NCI-H146 (cell line): ENCODE measurements around the gene KRT76.
"Not testable (repeated sequence)": the region's sequence is repeated elsewhere in the genome, so short reads cannot be mapped to it uniquely, and the experiment has no call there.

ENCODE experiments used
- DNase-seq: peaks from one replicate; lab custom pipeline; 2025; lab: John Stamatoyannopoulos, UW

KRT76 gene

DNA sequence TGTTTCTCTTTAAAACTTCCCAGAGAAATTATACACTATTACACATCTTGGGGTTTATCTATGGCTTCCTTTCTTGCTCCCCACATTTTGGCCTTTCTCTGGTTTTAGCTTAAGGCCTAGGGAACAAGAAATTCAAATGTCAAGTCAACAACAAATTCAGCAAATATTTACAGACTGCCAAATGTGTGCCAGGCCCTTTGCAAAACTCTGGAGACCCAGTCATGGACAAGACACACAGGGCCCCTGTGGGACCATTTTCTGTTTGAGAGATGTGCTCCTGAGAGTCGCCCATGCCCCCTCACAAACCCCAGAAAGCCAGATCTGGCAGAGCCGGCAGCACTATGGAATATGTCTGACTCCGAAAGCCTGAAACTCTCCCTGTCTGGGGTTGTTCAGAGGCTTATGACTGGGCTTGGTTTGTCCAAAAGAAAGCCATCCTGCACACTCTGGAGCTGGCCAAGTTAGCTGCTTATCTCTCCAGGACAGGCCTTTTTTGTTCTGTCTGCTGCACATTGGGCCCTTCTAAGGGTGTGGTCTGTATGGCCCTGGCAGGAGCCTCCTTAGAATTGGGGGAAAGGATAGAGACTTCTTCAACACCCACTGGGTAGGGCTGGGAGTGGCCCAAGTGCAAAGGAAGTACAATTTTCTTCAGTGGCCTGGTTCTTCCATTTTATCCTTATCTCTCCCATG lies 19.8 kb upstream of the KRT76 start:
- DNase-seq: no peak

DNA sequence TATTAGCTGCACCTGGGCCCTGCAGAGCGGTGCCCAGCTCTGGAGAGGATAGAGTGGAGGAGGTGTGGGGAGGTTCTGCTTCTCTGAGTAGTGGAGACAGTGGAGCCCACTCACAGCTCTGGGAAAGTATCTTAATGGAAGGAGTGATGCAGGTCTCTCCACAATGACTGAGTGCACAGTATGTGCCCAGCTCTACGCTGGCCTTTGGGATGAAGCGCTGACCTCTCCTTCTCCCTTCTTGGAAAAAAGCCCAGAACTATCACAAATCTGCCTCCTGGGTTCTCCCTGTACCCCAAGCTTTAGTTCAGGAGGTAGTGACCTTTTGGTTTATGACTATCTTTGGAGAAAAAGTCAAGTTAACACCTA lies 19.3 kb upstream of the KRT76 start:
- no peak for DNase-seq

DNA sequence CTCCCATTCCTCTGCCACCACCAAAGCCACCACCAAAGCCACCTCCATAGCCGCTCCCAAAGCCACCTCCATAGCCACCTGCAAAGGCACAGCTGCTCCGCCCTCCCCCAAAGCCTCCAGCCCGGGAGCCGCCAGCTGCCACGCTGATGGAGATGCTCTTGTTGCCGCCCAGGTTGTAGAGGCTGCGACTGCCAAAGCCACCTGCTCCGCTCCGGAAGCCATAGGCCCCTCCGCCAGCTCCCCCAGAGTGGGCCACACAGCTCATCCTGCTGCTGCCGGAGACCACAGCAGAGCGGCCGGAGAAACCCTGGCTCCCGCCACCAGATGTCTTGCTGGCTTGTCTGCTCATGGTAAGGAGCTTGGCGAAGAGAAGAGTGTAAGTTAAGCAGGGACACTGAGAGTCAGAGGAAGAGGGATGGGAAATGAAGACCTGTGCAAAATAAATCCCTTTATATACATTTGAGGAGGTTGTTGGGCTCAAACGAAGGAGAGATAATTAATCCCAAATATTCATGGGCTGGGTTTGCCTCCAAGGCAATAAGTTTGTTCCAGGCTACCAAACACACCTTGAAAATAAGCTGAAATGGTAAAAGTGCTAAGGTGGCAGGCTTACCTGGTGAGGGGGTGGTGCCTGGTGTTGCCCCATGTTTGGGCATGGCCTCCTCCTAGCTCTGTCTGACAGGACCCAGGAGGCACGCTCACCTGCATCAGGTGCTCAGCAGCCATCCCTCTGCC lies 18.7 kb upstream of the KRT76 start, which contains the start of gene KRT3:
KRT3 (minus strand) TSS at position 424 of the 735 bp plus-strand sequence; CDS start at position 349, 75 bp downstream.
- peak; percentile 31 for DNase-seq

GRCh38 chr12:52795332-52795674 lies 18.2 kb upstream of the KRT76 start:
- not testable (repeated sequence) for DNase-seq

DNA sequence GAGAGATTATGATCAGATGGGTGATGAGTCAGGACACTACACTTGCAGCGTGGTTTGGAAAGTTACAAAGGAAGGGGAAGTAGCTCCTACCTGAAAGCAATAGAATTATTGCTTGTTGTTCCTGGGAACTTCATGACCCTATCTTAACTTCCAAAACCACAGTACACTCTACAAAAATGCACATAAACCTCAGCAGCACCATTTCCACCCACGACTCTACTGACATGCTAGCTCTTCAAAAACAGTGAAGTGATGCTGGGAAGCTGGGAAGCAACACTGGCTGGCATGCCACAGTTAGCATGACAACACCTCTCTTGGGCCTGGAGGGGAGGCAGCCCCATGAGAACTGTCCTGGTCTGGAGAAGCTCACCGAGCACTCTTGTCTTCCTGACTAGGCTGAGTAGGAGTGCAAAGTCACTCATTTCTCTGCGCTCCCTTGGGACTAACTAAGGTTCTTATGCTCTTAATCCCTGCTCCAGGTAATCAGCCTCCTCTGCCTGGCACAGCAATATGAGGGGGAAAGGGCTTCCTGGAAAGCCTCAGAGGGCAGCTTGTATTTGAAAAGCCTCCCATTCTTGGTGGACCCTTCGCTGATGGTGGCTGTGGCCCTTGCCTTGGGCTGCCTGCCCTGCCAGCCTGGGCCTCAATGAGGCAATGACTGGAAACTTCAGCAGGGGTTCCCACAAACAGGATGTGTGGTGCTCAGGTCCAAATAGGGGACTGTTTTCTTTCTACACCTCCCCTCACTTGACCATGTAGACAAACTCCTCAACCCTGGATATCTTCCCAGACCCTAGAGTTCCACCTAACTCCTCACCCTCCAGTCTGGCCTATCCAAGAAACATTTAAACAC lies 17.6 kb upstream of the KRT76 start:
- no peak for DNase-seq

DNA sequence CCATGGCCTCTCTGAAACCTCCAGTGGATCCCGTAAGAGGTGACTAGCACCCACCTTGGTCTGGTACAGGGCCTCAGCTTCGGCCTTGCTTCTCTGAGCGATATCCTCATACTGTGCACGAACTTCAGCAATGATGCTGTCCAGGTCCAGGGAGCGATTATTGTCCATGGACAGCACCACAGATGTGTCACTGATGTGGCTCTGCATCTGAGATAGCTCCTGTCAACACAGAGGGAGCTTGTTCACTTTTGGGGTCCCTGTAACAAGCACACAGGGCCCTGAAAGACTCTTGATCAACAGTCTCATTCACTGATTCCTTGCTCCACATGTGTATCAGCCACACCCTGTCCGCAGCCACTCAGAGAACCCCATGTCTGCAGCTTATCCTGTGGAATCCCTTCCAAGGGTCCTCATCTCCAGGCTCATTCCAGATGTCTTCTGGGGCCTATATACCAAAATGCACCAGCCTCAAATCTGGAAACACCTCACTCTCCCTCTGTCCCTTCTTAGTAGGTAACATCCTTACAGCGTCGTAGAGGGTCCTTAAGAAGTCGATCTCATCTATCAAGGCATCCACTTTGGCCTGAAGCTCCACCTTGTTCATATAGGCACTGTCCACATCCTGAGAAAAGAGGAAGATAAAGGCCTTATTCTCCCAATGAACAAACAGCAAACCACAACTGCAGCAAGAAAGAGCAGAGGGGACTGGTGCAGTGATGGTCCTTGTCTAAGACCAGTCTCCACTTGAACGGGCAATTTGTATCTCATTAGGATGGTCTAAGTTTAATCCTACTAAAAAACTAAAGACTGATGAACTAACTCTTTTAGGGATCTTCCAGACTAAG lies 15.3 kb upstream of the KRT76 start:
- no peak for DNase-seq

GRCh38 chr12:52791271-52792184 lies 14.4 kb upstream of the KRT76 start:
- DNase-seq: no peak

GRCh38 chr12:52790427-52791270 lies 13.5 kb upstream of the KRT76 start:
- no peak for DNase-seq

DNA sequence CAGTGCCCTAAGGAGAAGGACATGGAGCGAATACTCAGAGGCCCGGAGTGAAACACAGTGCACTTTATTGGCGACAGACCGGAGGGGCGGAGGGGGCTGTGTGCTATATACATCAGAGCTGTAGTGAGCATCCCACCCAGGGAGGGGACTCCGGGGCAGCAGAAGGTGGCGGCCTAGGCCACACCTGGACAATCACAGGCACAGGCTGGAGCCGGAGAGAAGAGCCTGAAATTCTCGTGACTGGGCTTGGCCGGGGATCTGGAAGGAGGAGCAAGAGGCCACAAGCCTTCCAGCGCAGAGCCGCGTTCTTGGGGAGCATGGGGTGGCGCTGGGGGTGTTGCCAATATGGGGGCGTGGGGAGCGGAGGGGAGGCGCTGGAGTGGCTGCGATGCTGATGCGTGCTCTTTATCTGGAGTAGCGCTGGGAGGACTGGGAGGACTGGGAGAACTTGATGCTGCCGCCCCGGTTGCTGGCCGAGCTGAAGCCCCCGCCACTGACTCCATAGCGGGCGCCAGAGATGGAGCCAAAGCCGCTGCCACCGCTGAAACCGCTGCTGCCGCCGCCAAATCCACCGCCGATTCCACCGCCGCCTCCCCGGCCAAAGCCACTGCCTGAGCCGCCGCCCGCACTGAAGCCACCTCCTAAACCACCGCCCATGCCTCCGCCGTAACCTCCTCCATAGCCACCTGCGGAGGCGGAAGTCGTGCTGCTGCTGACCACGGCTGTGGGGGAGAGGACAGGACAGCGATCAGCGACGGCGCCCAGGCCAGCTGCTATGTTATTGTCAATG lies 12.7 kb upstream of the KRT76 start:
- no peak for DNase-seq

DNA sequence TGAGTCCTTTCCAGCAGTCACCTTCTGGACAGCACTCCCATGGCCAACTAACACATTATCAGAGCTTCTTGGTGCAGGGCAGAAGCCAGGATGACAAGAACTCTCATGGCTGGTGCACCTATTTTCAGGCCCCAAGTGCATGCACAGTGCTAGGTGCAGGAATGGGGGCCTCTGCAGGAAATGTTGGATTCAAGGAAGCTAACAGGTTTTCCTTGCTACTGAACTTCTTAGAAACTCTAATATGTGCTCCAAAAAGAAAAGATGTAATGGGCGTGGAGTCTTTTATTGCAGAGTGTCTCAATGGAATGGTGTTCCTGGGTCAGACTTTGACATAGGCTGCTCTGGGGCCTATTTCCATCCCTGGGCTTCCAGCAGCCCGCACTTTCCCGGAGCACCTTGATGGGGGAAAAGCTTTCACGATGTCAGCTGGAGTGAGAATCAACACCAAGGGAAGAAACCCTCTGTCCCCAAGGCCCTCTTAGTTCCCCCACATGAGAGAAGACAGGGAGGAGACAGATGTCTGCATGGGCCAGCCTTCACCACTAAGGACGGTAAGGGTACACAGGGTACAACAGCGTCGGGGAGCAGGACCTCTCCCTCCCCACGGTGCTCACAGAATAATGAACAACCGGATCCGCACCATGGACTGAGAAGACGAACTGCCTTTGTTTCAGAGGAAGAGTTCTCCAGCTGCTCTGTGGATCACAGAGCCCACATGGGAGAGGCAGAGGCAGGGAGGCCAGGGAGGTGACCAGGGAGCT lies 11.9 kb upstream of the KRT76 start:
- DNase-seq: no peak

DNA sequence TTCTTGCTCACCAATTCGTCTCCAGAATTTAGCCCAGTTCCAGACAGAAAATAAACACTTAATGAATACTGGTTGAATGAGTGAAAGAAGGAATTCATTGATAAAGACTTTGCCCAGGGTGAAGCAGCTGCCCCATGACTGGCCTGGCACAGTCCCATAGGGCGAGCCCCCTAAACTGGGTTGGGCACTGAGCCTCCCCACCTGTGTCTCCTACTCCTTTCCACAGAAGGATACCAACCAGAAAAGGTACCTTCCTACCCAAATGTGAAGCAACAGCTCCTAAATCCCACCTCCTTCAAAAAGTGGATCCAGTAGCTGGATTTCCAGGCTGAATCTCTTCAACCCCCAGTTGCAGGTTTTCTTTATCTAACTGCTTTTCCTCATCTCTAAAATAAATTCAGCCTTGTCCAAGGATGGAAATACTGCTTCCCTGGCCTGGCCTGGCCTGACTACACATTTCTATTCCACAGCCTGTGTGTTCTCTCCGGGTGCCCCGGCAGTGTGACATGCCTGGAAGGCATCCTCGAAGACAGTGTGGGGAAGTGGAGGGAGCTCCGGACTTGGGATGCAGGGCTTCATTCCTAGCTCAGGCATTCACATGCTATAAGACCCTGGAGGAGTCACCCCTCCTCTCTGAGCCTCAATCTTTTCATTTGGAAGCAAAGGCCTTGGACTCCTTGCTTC lies 11.2 kb upstream of the KRT76 start:
- DNase-seq: no peak

DNA sequence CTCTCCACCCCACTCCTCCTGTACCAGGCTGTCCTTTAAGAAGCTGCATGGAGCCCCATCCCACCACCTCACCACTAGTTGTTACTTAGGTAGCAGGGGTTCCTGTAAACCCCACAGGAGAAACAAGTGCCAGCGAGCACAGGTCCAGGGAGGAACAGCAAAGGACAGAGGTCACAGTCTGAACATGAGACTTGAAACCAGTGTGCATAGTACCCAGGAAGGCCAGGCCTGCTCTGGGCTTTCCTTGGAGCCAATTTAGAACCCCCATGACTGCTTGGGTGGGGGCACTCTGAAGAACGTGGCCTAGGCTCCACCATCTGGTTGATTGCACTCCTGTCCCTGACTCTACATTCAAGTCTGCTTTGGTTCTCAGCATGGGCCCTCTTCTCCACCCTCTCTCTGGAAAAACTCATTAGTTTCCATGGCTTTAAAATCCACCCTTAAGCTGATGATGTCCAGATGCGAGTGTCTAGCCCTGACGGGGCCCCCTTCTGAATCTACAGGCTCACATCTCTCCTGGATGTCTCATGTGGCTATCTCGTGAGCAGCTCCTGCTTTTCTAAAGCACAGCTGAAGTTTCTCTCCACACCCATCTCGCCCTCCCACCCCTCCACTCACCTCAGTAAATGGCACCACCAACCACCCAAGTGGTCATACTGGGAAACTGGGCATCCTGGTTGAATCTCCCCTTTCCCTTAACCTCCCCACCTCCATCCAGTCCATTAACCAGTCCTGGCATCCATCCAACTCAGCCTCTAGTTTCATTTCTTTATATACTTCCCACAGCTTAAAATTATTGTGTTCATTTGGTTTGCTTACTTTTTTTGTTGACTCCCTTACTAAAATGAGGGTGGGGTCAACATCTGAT lies 10.4 kb upstream of the KRT76 start:
- DNase-seq: no peak

DNA sequence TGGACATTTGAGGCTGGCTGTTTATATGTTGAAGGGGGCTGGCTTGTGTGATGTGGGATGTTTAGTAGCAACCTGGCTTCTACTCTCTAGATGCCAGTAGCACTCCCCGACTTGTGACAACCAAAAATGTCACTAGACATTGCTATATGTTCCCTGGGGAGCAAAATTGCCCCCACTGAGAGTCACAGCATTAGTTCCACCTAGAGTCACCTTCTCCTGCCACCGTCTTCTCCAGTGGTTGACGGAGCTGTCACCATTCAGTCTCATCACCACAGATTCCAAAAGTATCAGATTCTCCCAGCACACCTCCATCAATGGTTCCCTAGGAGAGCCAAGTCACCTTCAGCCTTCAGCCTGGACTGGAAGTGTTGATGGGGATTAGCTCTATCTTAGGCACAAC lies 7.8 kb upstream of the KRT76 start:
- no peak for DNase-seq

DNA sequence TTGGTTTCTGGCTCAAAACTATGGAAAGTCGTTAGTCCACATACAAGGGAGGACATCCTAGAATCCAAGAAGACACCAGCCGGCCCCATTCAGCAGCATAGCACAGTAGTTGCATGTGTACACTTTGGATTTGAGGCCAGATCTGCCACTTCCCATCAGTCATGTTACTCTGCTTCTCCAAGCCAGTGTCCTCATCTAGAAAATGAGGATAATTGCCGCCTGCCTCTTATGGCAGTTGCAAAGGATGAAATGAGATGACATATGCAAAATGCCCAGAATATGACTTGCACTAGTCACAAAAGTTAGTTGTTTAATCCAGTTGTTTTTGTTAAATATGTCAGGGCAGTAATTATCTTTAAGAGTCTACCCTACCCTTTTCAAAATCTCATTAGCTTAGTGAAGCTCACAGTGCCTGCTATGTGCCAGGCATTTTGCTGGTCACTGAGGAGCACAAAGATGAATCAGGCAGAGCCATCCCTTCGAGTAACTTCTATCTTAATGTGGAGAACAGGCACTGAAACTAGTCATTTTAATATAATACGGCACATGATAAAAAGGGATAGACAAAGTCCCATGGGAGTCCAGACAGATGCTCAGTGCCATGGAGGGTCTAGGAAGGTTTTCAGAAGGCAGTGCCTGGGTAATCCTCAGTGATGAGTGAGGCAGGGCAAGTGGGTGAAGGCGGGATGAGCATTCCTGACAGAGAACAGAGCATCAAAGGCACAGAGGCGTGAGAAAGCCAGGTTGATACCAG lies 6.6 kb upstream of the KRT76 start:
- no peak for DNase-seq

DNA sequence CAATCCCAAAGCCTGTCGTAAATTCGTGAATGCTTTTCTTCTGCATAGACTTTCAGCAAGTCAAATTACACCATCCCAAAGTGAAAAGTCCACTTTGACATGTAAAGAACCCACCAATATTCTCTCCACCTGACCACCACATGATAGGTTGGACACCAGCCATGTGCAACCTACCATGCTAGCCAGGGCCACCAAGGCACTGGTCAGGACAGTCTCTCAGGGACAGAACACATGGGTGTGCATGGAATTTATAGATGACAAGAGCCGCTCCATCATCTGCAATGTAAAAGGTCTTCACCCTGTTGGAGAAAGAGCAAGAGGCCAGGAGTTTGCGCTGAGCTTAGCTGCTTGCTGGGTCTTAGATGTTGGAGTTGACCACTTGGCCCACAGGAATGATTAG lies 5.4 kb upstream of the KRT76 start:
- DNase-seq: no peak
